Measurements from ENCODE around the gene URB1. TPM values are rescaled to one million over a fixed set of nuclear protein-coding genes. Genes with fewer than 3 reads are reported as not detected.
A peak's percentile ranks its signal among the peaks of the same experiment; 100 is the strongest.

The URB1 gene
- total and polyA plus RNA-seq, 2 experiments from 2014 or later, result 7.7 to 44.1 TPM

- H3K27me3 ChIP-seq (ENCODE audit: insufficient read depth), result peaks cover 53% of the 10 kb centered on the region
- peaks cover 38% of the 10 kb centered on the region for H3K27me3 Mint-ChIP-seq (ENCODE audit: insufficient read depth, low read depth, poor library complexity)
- H3K27ac ChIP-seq (ENCODE audit: low read depth), result no peak overlapping the region
- H4K20me1 ChIP-seq (replicated peaks; ENCODE audit: insufficient read depth), result 0 out of 2 replicates have a peak, but pooled peaks cover 5% of the 10 kb centered on the region
- no peak overlapping the region for H3K27ac Mint-ChIP-seq
- H3K9me2 ChIP-seq (ENCODE audit: insufficient read depth), result no peaks in the 10 kb centered on the region
- 0 out of 2 replicates have a peak, but pooled peaks cover 10% of the 10 kb centered on the region for H3F3A ChIP-seq (replicated peaks; ENCODE audit: low read depth)
- H3K36me3 ChIP-seq (ENCODE audit: insufficient read depth), result peaks cover 3% of the 10 kb centered on the region; the same call in 1 of the 2 replicates
- H3K4me1 ChIP-seq (ENCODE audit: insufficient read depth), result peaks cover 34% of the 10 kb centered on the region
- H3K4me3 ChIP-seq, result no peak overlapping the region
- no peak overlapping the region for H3K4me3 Mint-ChIP-seq
- no peak overlapping the region; the same call in 1 of the 2 replicates for H3K4me2 ChIP-seq
- no peak overlapping the region for H2AFZ ChIP-seq
- DNase-seq (ENCODE audit: low spot score) (no peak), ATAC-seq (no peak)
- H3K79me2 ChIP-seq (replicated peaks; ENCODE audit: insufficient read depth), result no peaks in the 10 kb centered on the region; the same call in 1 of the 2 replicates
- no peaks in the 10 kb centered on the region for H3K9me3 Mint-ChIP-seq
- peaks cover 35% of the 10 kb centered on the region for H3K4me1 Mint-ChIP-seq
- TF ChIP-seq JUNB (IDR thresholded peaks at IDR 0.05; ENCODE audit: unreplicated experiment) (peak; percentile 80), REST (IDR thresholded peaks at IDR 0.05; ENCODE audit: unreplicated experiment) (no peak)
- H3K36me3 Mint-ChIP-seq (ENCODE audit: low read depth), result no peaks in the 10 kb centered on the region
These were observed 22.9 kb upstream of the URB1 start for GRCh38 chr21:32415451-32416398.

- 0 out of 2 replicates have a peak, but pooled peaks cover 5% of the 10 kb centered on the region for H4K20me1 ChIP-seq (replicated peaks; ENCODE audit: insufficient read depth)
- ATAC-seq (no peak), DNase-seq (ENCODE audit: low spot score) (no peak)
- Mint-ChIP-seq H3K9me3 (no peaks in the 10 kb centered on the region), H3K27me3 (ENCODE audit: insufficient read depth, low read depth, poor library complexity) (peaks cover 42% of the 10 kb centered on the region), H3K4me3 (no peak overlapping the region; the same call in 2 of the 3 replicates), H3K27ac (no peak overlapping the region), H3K36me3 (ENCODE audit: low read depth) (no peaks in the 10 kb centered on the region), H3K4me1 (peaks cover 35% of the 10 kb centered on the region)
- H3K4me3 ChIP-seq, result no peak overlapping the region
- H3K27me3 ChIP-seq (ENCODE audit: insufficient read depth), result peaks cover 62% of the 10 kb centered on the region
- no peaks in the 10 kb centered on the region for H3K9me2 ChIP-seq (ENCODE audit: insufficient read depth)
- peaks cover 3% of the 10 kb centered on the region; the same call in 1 of the 2 replicates for H3K36me3 ChIP-seq (ENCODE audit: insufficient read depth)
- H3K4me1 ChIP-seq (ENCODE audit: insufficient read depth), result peaks cover 34% of the 10 kb centered on the region
- H3F3A ChIP-seq (replicated peaks; ENCODE audit: low read depth), result peaks cover 17% of the 10 kb centered on the region; the same call in 1 of the 2 replicates
- no peaks in the 10 kb centered on the region; the same call in 1 of the 2 replicates for H3K79me2 ChIP-seq (replicated peaks; ENCODE audit: insufficient read depth)
- H3K27ac ChIP-seq (ENCODE audit: low read depth), result no peak overlapping the region
- H3K4me2 ChIP-seq, result peak overlapping the region; percentile 40; the same call in 1 of the 2 replicates
- no peak overlapping the region for H2AFZ ChIP-seq
- TF ChIP-seq ETS1 (IDR thresholded peaks at IDR 0.05), result no peak
- TF ChIP-seq EZH2phosphoT487 (IDR thresholded peaks at IDR 0.05; ENCODE audit: unreplicated experiment), result no peak
- TF ChIP-seq STAT1 (IDR thresholded peaks at IDR 0.05; ENCODE audit: unreplicated experiment), result no peak
- no peak for TF ChIP-seq CREB1 (CRISPR knock-in tag; IDR thresholded peaks at IDR 0.05; ENCODE audit: low read depth)
- no peak for TF ChIP-seq EZH2 (IDR thresholded peaks at IDR 0.05; ENCODE audit: low read depth, unreplicated experiment)
These were observed 22.0 kb upstream of the URB1 start for GRCh38 chr21:32414579-32415358.
